Ishikawa (cell line): Measurements from ENCODE around the gene SYK.

ENCODE experiments used
- CEBPB ChIP-seq: IDR thresholded peaks from 2 replicates; pipeline ENCODE4 v1.6.1; 2012
- EGR1 ChIP-seq: IDR thresholded peaks from 2 replicates; pipeline ENCODE4 v1.6.1; 2012
- EP300 ChIP-seq: IDR thresholded peaks from 2 replicates; pipeline ENCODE4 v1.6.1; 2012; ENCODE audit warnings: borderline replicate concordance
- FOXM1 ChIP-seq: IDR thresholded peaks from 2 replicates; pipeline ENCODE4 v1.6.1; 2012; ENCODE audit warnings: low read depth, borderline replicate concordance
- MAX ChIP-seq: IDR thresholded peaks from 2 replicates; pipeline ENCODE4 v1.6.1; 2012
- NFIC ChIP-seq: IDR thresholded peaks from 2 replicates; pipeline ENCODE4 v1.6.1; 2012
- RAD21 ChIP-seq: IDR thresholded peaks from 2 replicates; pipeline ENCODE4 v1.6.1; 2012; ENCODE audit warnings: low read depth
- REST ChIP-seq: IDR thresholded peaks from 2 replicates; pipeline ENCODE4 v1.6.1; 2012; ENCODE audit warnings: low read depth, mild to moderate bottlenecking
- TAF1 ChIP-seq: IDR thresholded peaks from 2 replicates; pipeline ENCODE4 v1.6.1; 2012; ENCODE audit warnings: low read depth, mild to moderate bottlenecking
- TCF12 ChIP-seq: IDR thresholded peaks from 2 replicates; pipeline ENCODE4 v1.6.1; 2012; ENCODE audit warnings: low read depth
- TEAD4 ChIP-seq: IDR thresholded peaks from 2 replicates; pipeline ENCODE4 v1.6.1; 2012
- USF1 ChIP-seq: IDR thresholded peaks from 2 replicates; pipeline ENCODE4 v1.6.1; 2012
- YY1 ChIP-seq: IDR thresholded peaks from 2 replicates; pipeline ENCODE4 v1.6.1; 2012; ENCODE audit warnings: low read depth
- ZBTB7A ChIP-seq: IDR thresholded peaks from 2 replicates; pipeline ENCODE4 v1.6.1; 2012; ENCODE audit warnings: low read depth

- no peak for TF ChIP-seq TAF1
- no peak for TF ChIP-seq RAD21
- no peak for TF ChIP-seq EP300
- TF ChIP-seq ZBTB7A: no peak
- no peak for TF ChIP-seq MAX
- TF ChIP-seq YY1: no peak
- no peak for TF ChIP-seq NFIC
- TF ChIP-seq FOXM1: no peak
- TF ChIP-seq REST: no peak
- TF ChIP-seq EGR1: no peak
- TF ChIP-seq CEBPB: no peak
- TF ChIP-seq TCF12: no peak
- no peak for TF ChIP-seq TEAD4
- TF ChIP-seq USF1: no peak
Observed at GRCh38 chr9:90842996-90843395, 41.4 kb downstream of the SYK start.
